Sciatic nerve (tissue), 2 donors: ENCODE measurements around the gene BTBD7. TPM values are rescaled to one million over a fixed set of nuclear protein-coding genes. Genes with fewer than 3 reads are reported as not detected.
"Not testable (repeated sequence)": the region's sequence is repeated elsewhere in the genome, so short reads cannot be mapped to it uniquely, and the experiment has no call there.

Experiments
- ATAC-seq: fragments of 200-7000 bp; cut with Tn5 transposase; one replicate; pipeline ENCODE4 v1.9.1; 2020; ENCODE audit warnings: mild to moderate bottlenecking, moderate library complexity
- DNase-seq: peaks from one replicate; pipeline ENCODE4 v3.0.0-alpha.2; 2020; ENCODE audit warnings: low spot score
- intact Hi-C: fragments of 100-400 bp; cut with DNase I; formaldehyde crosslinking; loops from one replicate; pipeline ENCODE4 v1.14.2; 2022
- total RNA-seq: library from RNA; stranded (reverse); fragmentation: NEBNext Ultra II Directional; extraction: Animal tissue kit (Norgen Biotek cat#: 25700); gene quantifications from one replicate; pipeline ENCODE4 v1.2.1, GENCODE V29; 2021
- donor health status: DM: no; HTN: no; CAD: no.
- donor health status: DM: no; HTN: no; CAD: no.

BTBD7 gene
- total RNA-seq, result 40.7 TPM

DNA sequence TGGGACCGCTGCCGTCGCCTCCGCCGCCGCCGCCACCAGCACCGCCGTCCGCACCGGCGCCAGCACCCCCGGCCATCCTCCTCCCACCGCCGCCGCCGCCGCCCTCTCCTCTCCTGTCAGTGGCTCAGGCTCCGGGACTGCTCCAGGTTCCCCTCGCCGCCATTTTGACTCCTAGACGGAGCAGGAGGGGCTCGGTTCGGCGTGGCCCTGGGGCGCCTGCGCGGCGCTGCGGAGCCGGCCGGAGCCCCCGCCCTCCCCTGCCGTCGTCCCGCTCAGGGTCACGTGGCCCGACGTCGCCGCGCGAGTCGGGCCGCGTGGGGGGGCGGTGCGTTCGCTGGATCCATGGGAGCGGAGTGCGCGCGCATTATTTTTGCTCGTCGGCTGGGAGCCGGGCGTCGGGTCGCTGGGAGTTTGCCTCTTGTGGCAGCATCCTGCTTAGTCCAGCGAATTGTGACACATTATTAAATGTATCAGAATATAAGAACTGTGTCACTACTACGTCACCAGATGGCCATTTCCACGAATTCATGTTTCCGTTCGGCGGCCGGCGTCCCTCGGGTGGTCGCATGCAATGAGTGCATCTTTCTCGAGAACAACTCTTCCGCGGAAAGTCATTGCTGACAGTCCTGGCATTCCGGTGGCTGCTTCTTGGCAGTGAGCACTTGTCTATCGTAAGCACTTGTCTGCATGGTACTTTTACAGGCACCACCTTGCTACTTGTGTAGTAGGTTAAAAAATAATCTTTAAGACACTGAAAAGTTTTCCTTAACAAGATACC is at the start of gene BTBD7:
TSS of gene BTBD7 (minus strand) at position 184 of the 778 bp plus-strand sequence. CDS start 36,985 bp downstream, outside the sequence.
- peak; percentile 97 for DNase-seq
- ATAC-seq, result peak; percentile 99
- intact Hi-C loops, result no loop called here

GRCh38 chr14:93381644-93382043 is 48.8 kb upstream of the BTBD7 start:
- DNase-seq (no peak), ATAC-seq (no peak)
- intact Hi-C loops, result no loop called here

DNA sequence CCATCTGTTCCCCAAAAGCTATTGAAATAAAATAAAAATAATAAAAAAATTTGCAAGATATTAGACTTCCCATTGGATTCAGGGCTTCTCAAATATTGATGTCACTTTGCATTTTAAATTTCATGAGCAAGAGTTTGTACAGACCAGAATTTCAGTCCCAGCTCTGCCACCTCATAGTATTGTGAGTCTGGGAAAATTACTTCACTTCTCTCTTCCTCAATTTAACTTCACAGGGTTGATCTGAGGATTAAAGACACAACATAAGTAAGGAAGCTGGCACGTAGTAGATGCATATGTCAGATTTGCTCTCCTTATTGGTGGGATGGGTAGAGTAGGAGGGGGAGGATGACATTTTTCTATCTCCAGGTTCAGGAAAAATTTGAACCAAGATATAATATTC is 47.0 kb upstream of the BTBD7 start:
- intact Hi-C loops, result no loop called here
- no peak for DNase-seq
- no peak for ATAC-seq

DNA sequence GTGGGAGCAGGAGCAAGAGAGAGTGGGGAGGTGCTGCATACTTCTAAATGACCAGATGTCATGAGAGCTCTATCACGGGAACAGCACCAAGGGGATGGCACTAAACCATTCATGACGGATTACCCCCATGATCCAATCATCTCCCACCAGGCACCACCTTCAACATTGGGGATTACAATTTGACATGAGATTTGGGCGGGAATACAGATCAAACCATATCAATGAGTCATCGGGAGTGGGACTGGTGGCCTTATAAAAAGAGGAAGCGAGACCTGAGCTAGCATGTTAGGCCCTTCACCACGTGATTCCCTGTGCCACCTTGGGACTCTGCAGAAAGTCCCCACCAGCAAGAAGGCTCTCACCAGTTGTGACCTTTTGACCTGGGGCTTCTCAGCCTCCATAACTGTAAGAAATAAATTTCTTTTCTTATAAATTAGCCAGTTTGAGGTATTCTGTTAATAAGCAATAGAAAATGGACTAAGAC is 42.9 kb upstream of the BTBD7 start:
- DNase-seq (no peak), ATAC-seq (no peak)
- intact Hi-C loops, result no loop called here

DNA sequence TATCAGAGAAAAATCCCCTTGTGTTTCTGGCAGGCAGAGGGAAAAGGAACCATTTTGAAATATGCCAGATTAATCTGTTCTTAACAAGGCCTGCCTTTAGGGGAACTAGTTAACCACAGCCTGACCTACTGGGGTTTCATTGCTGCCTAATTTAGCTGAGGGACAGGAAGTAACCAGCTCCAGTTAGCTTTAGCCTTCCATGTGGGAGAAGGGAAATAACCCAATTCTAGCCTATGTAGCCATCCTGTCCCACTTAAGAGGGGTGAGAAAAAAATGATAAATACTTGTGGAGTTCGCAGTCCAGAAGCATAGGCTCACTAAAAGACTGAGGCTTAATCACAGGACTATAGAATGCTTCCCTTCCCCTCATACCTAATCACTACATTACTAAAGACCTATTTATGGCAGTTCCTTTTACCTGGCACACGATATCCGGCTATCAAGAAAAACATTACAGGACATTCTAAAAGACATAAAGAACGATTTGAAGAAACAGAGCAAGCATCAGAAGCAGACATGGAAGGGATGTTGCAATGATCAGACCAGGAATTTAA is 37.0 kb upstream of the BTBD7 start:
- ATAC-seq (no peak), DNase-seq (no peak)
- intact Hi-C loops, result loop anchor here (10.0 kb wide), 1 partner anchor 145 kb away; no protein-coding TSS in a partner anchor

- ATAC-seq, result no peak
- DNase-seq, result no peak
- intact Hi-C loops, result loop anchor here (10.0 kb wide), 1 partner anchor 144 kb away; no protein-coding TSS in a partner anchor
Observed at GRCh38 chr14:93368996-93369712, 36.3 kb upstream of the BTBD7 start.

GRCh38 chr14:93354873-93355272 is 22.0 kb upstream of the BTBD7 start:
- DNase-seq, intact Hi-C loops, ATAC-seq: not testable (repeated sequence)

DNA sequence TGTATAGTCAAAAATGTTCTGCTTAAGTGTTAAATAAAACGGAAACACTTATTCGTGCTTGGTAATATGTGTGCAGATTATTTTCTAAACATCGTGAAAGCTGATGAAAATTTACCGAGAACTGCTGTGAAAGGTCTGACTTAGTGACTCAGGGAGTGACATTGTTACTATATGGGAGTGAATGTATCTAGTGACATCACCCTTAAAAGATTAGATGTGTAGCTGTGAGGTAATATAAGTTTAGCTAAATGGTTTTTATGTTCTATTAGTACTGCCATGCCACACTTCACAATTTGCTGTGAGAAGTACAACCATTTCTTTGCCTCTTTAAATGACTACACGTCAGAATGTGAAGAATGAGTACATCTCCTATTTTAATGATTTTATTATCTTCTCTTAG is 15.5 kb upstream of the BTBD7 start:
- ATAC-seq (no peak), DNase-seq (no peak)
- intact Hi-C loops, result no loop called here

DNA sequence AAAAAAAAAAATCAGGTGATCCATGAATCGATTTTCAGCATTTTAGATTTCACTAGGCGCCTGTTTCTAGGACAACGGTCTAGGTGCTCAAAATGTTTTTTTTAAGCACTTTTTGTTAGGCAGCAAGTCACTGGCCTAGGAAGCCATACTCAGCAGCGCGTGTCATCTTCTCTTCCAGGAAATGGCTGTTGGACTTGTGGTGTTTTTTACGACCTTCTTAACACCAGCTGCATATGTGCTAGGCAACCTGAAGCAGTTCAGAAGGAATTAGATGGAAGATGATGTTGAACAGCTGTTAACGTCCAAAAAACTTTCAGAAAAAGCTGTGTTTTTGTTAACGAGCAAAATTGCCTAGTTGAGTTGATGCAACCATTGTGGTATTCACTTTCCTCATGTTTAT is 15.0 kb upstream of the BTBD7 start:
- intact Hi-C loops, result no loop called here
- no peak for DNase-seq
- ATAC-seq, result no peak

DNA sequence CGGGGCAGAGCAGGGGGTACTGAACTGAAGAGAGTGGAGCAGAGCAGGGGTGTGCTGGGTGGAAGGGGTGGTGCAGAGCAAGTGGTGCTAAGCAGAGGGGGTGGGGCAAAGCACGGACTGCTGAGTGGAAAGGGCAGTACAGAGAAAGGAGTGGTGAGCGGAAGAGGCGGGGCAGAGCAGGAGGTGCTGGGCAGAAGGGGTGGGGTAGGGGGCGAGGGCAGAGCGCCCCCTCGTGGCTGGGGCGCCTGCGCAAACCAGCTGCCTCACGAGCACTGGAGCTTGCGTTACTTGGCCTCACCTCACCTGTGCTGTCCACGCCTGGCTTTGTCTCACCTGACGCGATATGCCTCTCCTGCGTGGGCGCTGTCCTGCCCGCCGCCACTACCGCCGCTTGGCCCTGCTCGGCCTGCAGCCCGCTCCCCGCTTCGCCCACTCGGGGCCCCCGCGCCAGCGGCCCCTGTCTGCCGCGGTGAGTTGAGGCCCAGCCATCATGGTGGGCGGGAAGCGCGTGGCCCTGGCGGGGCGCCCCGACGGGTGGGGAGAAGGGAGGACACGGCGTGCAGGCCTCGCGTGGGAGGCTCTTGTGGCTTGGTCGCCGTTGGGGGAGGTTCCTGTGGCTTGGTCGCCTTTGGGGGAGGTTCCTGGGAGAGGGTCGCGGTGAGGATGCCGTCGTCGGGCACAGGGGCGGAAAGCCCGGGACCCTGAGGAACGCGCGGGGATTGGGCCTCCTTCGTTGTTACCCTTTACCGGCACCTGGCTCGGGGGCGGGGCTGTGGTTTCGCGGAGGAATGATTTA is 14.3 kb upstream of the BTBD7 start, which contains the start of gene COX8C:
TSS of gene COX8C (plus strand) at position 257 of the 796 bp plus-strand sequence. CDS start at position 344, 87 bp downstream.
- intact Hi-C loops, result no loop called here
- DNase-seq (no peak), ATAC-seq (no peak)

DNA sequence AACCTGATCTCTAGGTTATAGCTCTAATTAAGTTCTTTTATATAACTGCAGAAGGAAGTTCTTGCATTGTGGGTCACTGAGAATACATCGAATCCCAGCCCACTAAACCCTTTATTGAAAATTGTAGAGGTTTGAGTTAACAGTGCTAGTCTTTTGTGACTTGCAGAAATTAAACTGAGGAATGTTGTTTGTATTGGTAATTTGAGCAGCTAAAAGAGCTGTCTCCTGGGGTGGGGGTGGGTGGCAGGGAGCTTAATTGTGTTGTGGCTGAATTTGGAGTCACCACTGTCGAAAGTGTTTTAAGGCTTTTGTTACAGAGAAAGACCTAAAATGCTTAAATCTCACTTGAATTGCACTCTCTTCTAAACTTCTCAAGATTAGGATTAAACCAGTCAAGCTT is 11.0 kb upstream of the BTBD7 start:
- ATAC-seq (no peak), DNase-seq (no peak)
- intact Hi-C loops, result no loop called here

DNA sequence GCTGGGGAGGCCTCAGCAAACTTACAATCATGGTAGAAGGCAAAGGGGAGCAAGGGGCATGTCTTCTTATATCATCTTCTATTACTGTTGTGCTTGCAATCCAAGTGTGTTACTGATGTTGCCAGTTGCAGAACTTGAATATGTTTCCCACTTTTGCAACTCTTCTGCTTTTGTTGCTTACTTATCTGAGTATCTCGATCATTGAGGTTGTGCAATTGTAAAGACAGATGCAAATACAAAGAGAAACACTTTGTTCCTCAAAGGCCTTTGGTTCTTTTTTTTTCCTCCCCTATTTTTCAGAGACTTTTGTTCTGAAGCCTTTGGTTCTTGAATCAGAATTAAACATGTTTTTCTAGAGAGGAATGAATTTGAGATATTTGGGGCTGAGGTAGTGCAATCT is 10.4 kb upstream of the BTBD7 start:
- ATAC-seq, result no peak
- no peak for DNase-seq
- intact Hi-C loops, result no loop called here

- DNase-seq (no peak), ATAC-seq (no peak)
- intact Hi-C loops, result no loop called here
Observed at GRCh38 chr14:93337884-93338283, 5.0 kb upstream of the BTBD7 start.

DNA sequence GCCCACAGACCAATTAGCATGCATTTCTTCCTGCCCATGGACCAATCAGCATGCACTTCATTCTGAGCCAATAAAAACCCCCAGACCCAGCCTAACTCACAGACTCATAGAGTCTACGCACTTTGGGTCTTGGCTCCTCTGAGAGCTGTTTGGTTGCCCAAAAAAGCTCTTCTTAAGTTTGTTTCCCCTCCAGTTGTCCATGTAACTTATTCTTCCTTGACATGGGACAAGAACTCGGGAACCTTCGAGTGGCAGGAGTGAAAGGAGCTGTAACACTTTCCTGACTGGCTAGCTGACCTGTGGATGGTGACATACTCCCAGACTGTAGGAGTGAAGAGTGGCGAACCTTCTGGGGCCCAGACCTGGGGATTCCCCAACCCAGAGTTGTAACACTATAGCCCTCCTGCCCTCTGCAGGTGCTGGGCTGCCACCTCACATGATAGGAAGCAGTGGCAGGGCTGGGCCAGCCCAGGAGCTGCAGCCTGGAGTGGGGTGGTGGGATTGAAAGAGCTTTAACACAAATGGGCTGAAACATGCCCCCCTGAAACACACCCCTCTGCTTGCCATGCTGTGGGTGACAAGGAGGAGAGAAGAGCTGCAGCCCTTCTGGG is 4.4 kb upstream of the BTBD7 start:
- intact Hi-C loops, result no loop called here
- DNase-seq (no peak), ATAC-seq (no peak)

- intact Hi-C loops, result no loop called here
- DNase-seq, result no peak
- no peak for ATAC-seq
Observed at GRCh38 chr14:93333631-93334103, 831 bp upstream of the BTBD7 start.

GRCh38 chr14:93332397-93332852 is 411 bp downstream of the BTBD7 start:
- intact Hi-C loops, result no loop called here
- ATAC-seq, result peak; percentile 24
- peak; percentile 65 for DNase-seq

GRCh38 chr14:93331728-93332396 is 974 bp downstream of the BTBD7 start:
- intact Hi-C loops, result no loop called here
- ATAC-seq, result no peak

More at GRCh38 chr14:93331728-93332396, 974 bp downstream of the BTBD7 start:
- no peak for DNase-seq
